IMR-90 (cell line): Measurements from ENCODE around the gene GPSM1. TPM values are rescaled to one million over a fixed set of nuclear protein-coding genes. Genes with fewer than 3 reads are reported as not detected.

Source experiments
- ATAC-seq: fragments of 200-7000 bp; cut with Tn5 transposase; 2 replicates; pipeline ENCODE4 v1.9.1; 2020; ENCODE audit warnings: low read depth, mild to moderate bottlenecking, moderate library complexity
- BruUV-seq: library from RNA; stranded (reverse); fragments of 400-500 nt; replicated peaks from 2 replicates; lab custom pipeline; 2021; lab: Mats Ljungman, UMichigan
- CTCF ChIA-PET: fragments of 300-600 bp; formaldehyde crosslinking; extraction: SDS; loops from one replicate; lab custom pipeline; 2021; ENCODE audit warnings: antibody characterized with exemption; lab: Yijun Ruan, JAX
- POLR2A ChIA-PET: fragments of 300-600 bp; sonication (Branson Sonifier 250); formaldehyde crosslinking; loops from one replicate; lab custom pipeline; 2022; ENCODE audit warnings: antibody characterized with exemption; ENCODE audit not compliant: unreplicated experiment; lab: Charles Lee
- DNase-seq: peaks from one replicate; pipeline ENCODE4 v3.0.0; 2013
- H2AFZ ChIP-seq: replicated peaks from 2 replicates; pipeline ENCODE3; 2013; ENCODE audit warnings: low read length, mild to moderate bottlenecking; ENCODE audit not compliant: poor library complexity
- H2AK5ac ChIP-seq: 2 replicates; pipeline ENCODE4 v1.6.1; 2013; ENCODE audit warnings: low read depth, low read length, inconsistent platforms
- H2AK9ac ChIP-seq: replicated peaks from 2 replicates; pipeline ENCODE3; 2013; ENCODE audit warnings: mild to moderate bottlenecking, low read depth, low read length, moderate library complexity; ENCODE audit not compliant: poor library complexity
- H2BK120ac ChIP-seq: 2 replicates; pipeline ENCODE4 v1.6.1; 2013; ENCODE audit warnings: low read depth, low read length, inconsistent platforms
- H2BK15ac ChIP-seq: 3 replicates; pipeline ENCODE4 v1.6.1; 2013; ENCODE audit warnings: low read depth, low read length, inconsistent platforms
- H2BK20ac ChIP-seq: 2 replicates; pipeline ENCODE4 v1.6.1; 2013; ENCODE audit warnings: low read depth, mild to moderate bottlenecking, inconsistent platforms, low read length, moderate library complexity
- H2BK5ac ChIP-seq: 2 replicates; pipeline ENCODE4 v1.6.1; 2013; ENCODE audit warnings: mild to moderate bottlenecking, low read depth, low read length, inconsistent platforms; ENCODE audit not compliant: poor library complexity, severe bottlenecking
- H3K14ac ChIP-seq: replicated peaks from 2 replicates; pipeline ENCODE4 v1.6.1; 2013; ENCODE audit warnings: low read depth, low read length, inconsistent platforms
- H3K18ac ChIP-seq: 2 replicates; pipeline ENCODE4 v1.6.1; 2013; ENCODE audit warnings: low read depth, low read length, control low read depth
- H3K23ac ChIP-seq: 2 replicates; pipeline ENCODE4 v1.6.1; 2013; ENCODE audit warnings: low read depth, low read length, inconsistent platforms
- H3K27ac ChIP-seq: 2 replicates; pipeline ENCODE4 v1.5.1; 2013; ENCODE audit warnings: mild to moderate bottlenecking, control low read depth, low read length; ENCODE audit not compliant: insufficient read depth
- H3K27me3 ChIP-seq: 2 replicates; pipeline ENCODE4 v1.6.1; 2013; ENCODE audit warnings: low read length; ENCODE audit not compliant: control insufficient read depth, insufficient read depth
- H3K36me3 ChIP-seq: 2 replicates; pipeline ENCODE4 v1.6.1; 2013; ENCODE audit warnings: low read length, mixed read lengths; ENCODE audit not compliant: control insufficient read depth, insufficient read depth
- H3K4ac ChIP-seq: 2 replicates; pipeline ENCODE4 v1.6.1; 2013; ENCODE audit warnings: low read depth, low read length, inconsistent platforms
- H3K4me1 ChIP-seq: 2 replicates; pipeline ENCODE4 v1.6.1; 2013; ENCODE audit warnings: low read length, mixed read lengths; ENCODE audit not compliant: control insufficient read depth, insufficient read depth
- H3K4me2 ChIP-seq: 2 replicates; pipeline ENCODE4 v1.6.1; 2013; ENCODE audit warnings: low read depth, mild to moderate bottlenecking, control low read depth, low read length, moderate library complexity
- H3K4me3 ChIP-seq: 2 replicates; pipeline ENCODE4 v1.5.1; 2013; ENCODE audit warnings: low read depth, mild to moderate bottlenecking, control low read depth, low read length, moderate library complexity; ENCODE audit not compliant: insufficient read depth
- H3K56ac ChIP-seq: 2 replicates; pipeline ENCODE4 v1.6.1; 2013; ENCODE audit warnings: low read length, inconsistent platforms; ENCODE audit not compliant: insufficient read depth; ENCODE audit errors: extremely low read depth
- H3K79me1 ChIP-seq, 2 experiments: 2 replicates each; pipeline ENCODE4 v1.6.1; 2013; ENCODE audit warnings: low read length in 2 of 2, inconsistent platforms in 1 of 2, low read depth in 1 of 2
- H3K9ac ChIP-seq: 2 replicates; pipeline ENCODE4 v1.6.1; 2013; ENCODE audit warnings: low read depth, low read length, control low read depth
- H3K9me1 ChIP-seq: 2 replicates; pipeline ENCODE4 v1.6.1; 2013; ENCODE audit warnings: low read length, inconsistent platforms; ENCODE audit not compliant: insufficient read depth
- H3K9me3 ChIP-seq: 2 replicates; pipeline ENCODE4 v1.6.1; 2013; ENCODE audit warnings: low read length; ENCODE audit not compliant: control insufficient read depth, insufficient read depth
- H4K20me1 ChIP-seq: 2 replicates; pipeline ENCODE4 v1.6.1; 2013; ENCODE audit warnings: low read length, inconsistent platforms; ENCODE audit not compliant: insufficient read depth
- H4K5ac ChIP-seq: 2 replicates; pipeline ENCODE4 v1.6.1; 2013; ENCODE audit warnings: mild to moderate bottlenecking, low read depth, low read length, control low read depth
- H4K8ac ChIP-seq, 2 experiments: 2 replicates each; pipeline ENCODE4 v1.6.1; 2013; ENCODE audit warnings: low read depth in 2 of 2, low read length in 2 of 2, control low read depth in 1 of 2, inconsistent platforms in 1 of 2
- H4K91ac ChIP-seq: 2 replicates; pipeline ENCODE4 v1.6.1; 2013; ENCODE audit warnings: low read depth, low read length, inconsistent platforms; ENCODE audit not compliant: insufficient read depth
- BHLHE40 ChIP-seq: fragments of 150-350 bp; IDR thresholded peaks from 2 replicates; pipeline ENCODE4 v1.6.1; 2016; ENCODE audit warnings: mild to moderate bottlenecking, low read depth, low read length
- FOS ChIP-seq: fragments of 150-350 bp; IDR thresholded peaks from 2 replicates; pipeline ENCODE4 v1.6.1; 2016; ENCODE audit warnings: low read depth, low read length
- MXI1 ChIP-seq: IDR thresholded peaks from 2 replicates; pipeline ENCODE4 v1.6.1; 2012; ENCODE audit warnings: low read depth, mild to moderate bottlenecking, low read length, moderate library complexity, borderline replicate concordance
- NFE2L2 ChIP-seq: fragments of 150-350 bp; IDR thresholded peaks from 2 replicates; pipeline ENCODE4 v1.6.1; 2016; ENCODE audit warnings: low read depth, mild to moderate bottlenecking, low read length
- RFX5 ChIP-seq: IDR thresholded peaks from 2 replicates; pipeline ENCODE4 v1.8.0; 2012; ENCODE audit warnings: low read depth, mild to moderate bottlenecking, low read length, moderate library complexity
- SMC3 ChIP-seq: fragments of 150-350 bp; IDR thresholded peaks from 2 replicates; pipeline ENCODE4 v1.6.1; 2016; ENCODE audit warnings: low read depth, mild to moderate bottlenecking, antibody characterized with exemption, low read length, moderate library complexity
- WGBS, 2 experiments: methylation state at CpG; one replicate each; pipeline versions ENCODE4 v1.1.5 to v1.1.7; 2013; ENCODE audit warnings: missing lambda C conversion rate in 2 of 2; ENCODE audit not compliant: insufficient read length in 1 of 2; ENCODE audit errors: extremely low coverage in 2 of 2; 5-methylcytosine and 5-hydroxymethylcytosine counted together
- dilution Hi-C: fragments of 300-500 bp; cut with HindIII; formaldehyde crosslinking; loops from one replicate; pipeline ENCODE4 v1.14.3; 2018; ENCODE audit warnings: low sequenced_read_pairs; ENCODE audit not compliant: unreplicated experiment
- in situ Hi-C: fragments of 300-500 bp; cut with MboI; formaldehyde crosslinking; loops from 3 replicates; pipeline ENCODE4 v1.14.3; 2019; ENCODE audit warnings: low sequenced_read_pairs, inconsistent platforms, mixed read lengths
- intact Hi-C: fragments of 100-400 bp; cut with micrococcal nuclease; formaldehyde crosslinking; loops from 2 replicates; pipeline ENCODE4 v1.10.0; 2022
- polyA plus RNA-seq, 3 experiments: library from polyadenylated mRNA; depleted of rRNA; stranded (reverse); fragments of >200 nt; gene quantifications; 2 replicates each; pipeline ENCODE4 v1.2.3, GENCODE V29; 2012; ENCODE audit warnings: low replicate concordance in 1 of 3
- total RNA-seq: library from RNA; depleted of rRNA; stranded (reverse); fragments of >200 nt; gene quantifications from 2 replicates; pipeline ENCODE4 v1.2.3, GENCODE V29; 2012
- TF ChIP-seq, protein P1 (sequence below): fragments of 150-350 bp; IDR thresholded peaks from 2 replicates; pipeline ENCODE4 v1.6.1; 2016; ENCODE audit warnings: low read depth, mild to moderate bottlenecking, low read length, moderate library complexity, borderline replicate concordance

The GPSM1 gene
- total and polyA plus RNA-seq, 2 of the 4 experiments (the other 2 are of a cell fraction): 28.7 to 71.2 TPM

DNA sequence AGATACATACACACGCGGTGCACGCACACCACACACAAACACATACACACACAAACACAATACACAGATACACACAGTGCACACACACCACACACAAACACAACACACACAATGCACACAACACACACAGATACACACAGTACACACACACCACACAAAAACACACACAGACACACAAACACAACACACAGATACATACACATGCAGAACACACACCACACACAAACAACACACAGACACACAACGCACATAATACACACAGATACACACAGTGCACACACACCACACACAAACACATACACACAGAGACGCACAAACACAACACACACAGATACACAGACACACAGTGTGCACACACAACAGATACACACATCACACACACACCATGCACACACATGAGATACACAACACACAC lies 17.5 kb upstream of the GPSM1 start:
- no peaks in the 10 kb centered on the region for H4K20me1 ChIP-seq
- no peak overlapping the region for H3K4ac ChIP-seq
- no peak overlapping the region for H3K18ac ChIP-seq
- DNase-seq: no peak
- no peak overlapping the region for H4K91ac ChIP-seq
- H3K27ac ChIP-seq: no peak overlapping the region
- H4K5ac ChIP-seq: no peak overlapping the region
- H3K79me1 ChIP-seq: no peaks in the 10 kb centered on the region
- H2BK15ac ChIP-seq: no peak overlapping the region
- H3K4me1 ChIP-seq: no peaks in the 10 kb centered on the region
- intact Hi-C loops: no loop called here
- no peak overlapping the region for H3K14ac ChIP-seq
- H2BK5ac ChIP-seq: peak overlapping the region; percentile 74
- no peak overlapping the region for H2AK9ac ChIP-seq
- no peak overlapping the region for H2AFZ ChIP-seq
- H3K9me1 ChIP-seq: peaks cover 11% of the 10 kb centered on the region
- ATAC-seq: no peak
- H3K9me3 ChIP-seq: peaks cover 2% of the 10 kb centered on the region
- CTCF ChIA-PET: no interaction called here
- dilution Hi-C loops: no loop called here
- TF ChIP-seq RFX5 (no peak), SMC3 (no peak), BHLHE40 (no peak), MXI1 (no peak), NFE2L2 (no peak), FOS (no peak)
- TF ChIP-seq, protein P1, sequence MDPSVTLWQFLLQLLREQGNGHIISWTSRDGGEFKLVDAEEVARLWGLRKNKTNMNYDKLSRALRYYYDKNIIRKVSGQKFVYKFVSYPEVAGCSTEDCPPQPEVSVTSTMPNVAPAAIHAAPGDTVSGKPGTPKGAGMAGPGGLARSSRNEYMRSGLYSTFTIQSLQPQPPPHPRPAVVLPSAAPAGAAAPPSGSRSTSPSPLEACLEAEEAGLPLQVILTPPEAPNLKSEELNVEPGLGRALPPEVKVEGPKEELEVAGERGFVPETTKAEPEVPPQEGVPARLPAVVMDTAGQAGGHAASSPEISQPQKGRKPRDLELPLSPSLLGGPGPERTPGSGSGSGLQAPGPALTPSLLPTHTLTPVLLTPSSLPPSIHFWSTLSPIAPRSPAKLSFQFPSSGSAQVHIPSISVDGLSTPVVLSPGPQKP: no peak
- no TSS peak for BruUV-seq
- H2BK120ac ChIP-seq: no peak overlapping the region
- POLR2A ChIA-PET: no interaction called here
- 90% methylated on average over 2 of the region's 5 CpGs; no CpG with 5 or more reads in 1 of the 2 experiments for WGBS, 2 experiments
- no peak overlapping the region for H2BK20ac ChIP-seq
- H2AK5ac ChIP-seq: no peak overlapping the region
- in situ Hi-C loops: no loop called here
- H3K56ac ChIP-seq: no peak overlapping the region
- no peak overlapping the region for H3K9ac ChIP-seq
- H3K27me3 ChIP-seq: no peaks in the 10 kb centered on the region; the same call in 1 of the 2 replicates
- no peak overlapping the region for H3K4me2 ChIP-seq
- no peak overlapping the region for H4K8ac ChIP-seq
- no peaks in the 10 kb centered on the region for H3K36me3 ChIP-seq
- H3K23ac ChIP-seq: 0 out of 2 replicates have a peak overlapping the region, but pooled peaks have one; percentile 7
- H3K4me3 ChIP-seq: no peak overlapping the region
